GM19043 (cell line): ENCODE results near the gene FKBP8.
"Not testable (repeated sequence)": the region's sequence is repeated elsewhere in the genome, so short reads cannot be mapped to it uniquely, and the experiment has no call there.

Experiments used
- ATAC-seq: cut with Tn5 transposase; IDR thresholded peaks from one replicate; pipeline ENCODE4 v1.9.1; 2021; ENCODE audit warnings: low read depth; ENCODE audit not compliant: unreplicated experiment

Gene FKBP8

GRCh38 chr19:18522862-18523440 lies 20.4 kb downstream of the FKBP8 start:
- ATAC-seq = not testable (repeated sequence)

- peak; percentile 79 for ATAC-seq
Measured at GRCh38 chr19:18522124-18522861, 21.1 kb downstream of the FKBP8 start.

- ATAC-seq = no peak
Measured at GRCh38 chr19:18521692-18522123, 21.7 kb downstream of the FKBP8 start, which contains the start of gene ELL. Gene ELL, minus strand, starts transcription at chr19:18522070. Its CDS starts 15 bp downstream, at chr19:18522055.

GRCh38 chr19:18520848-18521691 lies 22.3 kb downstream of the FKBP8 start:
- no peak for ATAC-seq

- no peak for ATAC-seq
Measured at GRCh38 chr19:18519962-18520847, 23.2 kb downstream of the FKBP8 start.

GRCh38 chr19:18518639-18519038 lies 24.7 kb downstream of the FKBP8 start:
- ATAC-seq = no peak

GRCh38 chr19:18517606-18518005 lies 25.8 kb downstream of the FKBP8 start:
- ATAC-seq = no peak

- no peak for ATAC-seq
Measured at GRCh38 chr19:18515959-18516358, 27.4 kb downstream of the FKBP8 start.

- no peak for ATAC-seq
Measured at GRCh38 chr19:18514800-18515682, 28.3 kb downstream of the FKBP8 start.

- ATAC-seq = no peak
Measured at GRCh38 chr19:18513868-18514267, 29.5 kb downstream of the FKBP8 start.

GRCh38 chr19:18510216-18510615 lies 33.2 kb downstream of the FKBP8 start:
- ATAC-seq = no peak

- ATAC-seq = no peak
Measured at GRCh38 chr19:18508585-18508984, 34.8 kb downstream of the FKBP8 start.

- ATAC-seq = no peak
Measured at GRCh38 chr19:18507727-18508440, 35.5 kb downstream of the FKBP8 start.

- no peak for ATAC-seq
Measured at GRCh38 chr19:18507021-18507726, 36.2 kb downstream of the FKBP8 start.

- no peak for ATAC-seq
Measured at GRCh38 chr19:18506101-18506930, 37.1 kb downstream of the FKBP8 start.

- ATAC-seq = no peak
Measured at GRCh38 chr19:18504886-18505610, 38.3 kb downstream of the FKBP8 start.
